Measurements from ENCODE around the gene TTC7B.

DNA sequence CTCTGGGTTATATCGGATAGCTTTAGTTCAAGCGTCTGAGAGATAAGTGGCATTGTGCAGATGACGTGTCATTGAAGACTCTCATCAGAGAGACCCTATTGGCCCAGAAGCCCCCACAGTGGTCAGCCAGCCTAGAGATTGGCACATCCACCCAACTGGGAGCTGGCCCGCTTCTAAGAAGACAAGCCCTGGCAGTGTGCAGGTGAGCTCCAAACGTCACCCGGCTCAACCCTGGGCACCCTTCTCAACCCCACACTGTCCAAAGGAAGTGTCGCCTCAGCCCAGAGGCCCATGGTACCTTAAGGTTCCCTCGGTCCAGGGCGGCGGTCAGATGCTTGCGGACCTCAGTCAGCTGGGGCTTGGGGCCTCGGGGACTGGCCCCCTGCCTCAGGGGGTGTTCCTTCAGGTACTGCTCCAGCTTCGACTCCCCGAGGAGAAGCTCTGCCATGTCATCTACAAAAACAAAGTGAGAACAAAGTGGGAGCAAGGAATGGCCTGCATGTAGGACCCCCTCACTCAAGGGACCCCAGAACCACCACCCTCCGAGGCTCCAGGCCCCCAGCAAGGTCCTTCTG lies 30.3 kb downstream of the TTC7B start:
- TF ChIP-seq EP300 (IDR thresholded peaks at IDR 0.05; ENCODE audit: low read depth), result no peak
- TF ChIP-seq, protein P1, sequence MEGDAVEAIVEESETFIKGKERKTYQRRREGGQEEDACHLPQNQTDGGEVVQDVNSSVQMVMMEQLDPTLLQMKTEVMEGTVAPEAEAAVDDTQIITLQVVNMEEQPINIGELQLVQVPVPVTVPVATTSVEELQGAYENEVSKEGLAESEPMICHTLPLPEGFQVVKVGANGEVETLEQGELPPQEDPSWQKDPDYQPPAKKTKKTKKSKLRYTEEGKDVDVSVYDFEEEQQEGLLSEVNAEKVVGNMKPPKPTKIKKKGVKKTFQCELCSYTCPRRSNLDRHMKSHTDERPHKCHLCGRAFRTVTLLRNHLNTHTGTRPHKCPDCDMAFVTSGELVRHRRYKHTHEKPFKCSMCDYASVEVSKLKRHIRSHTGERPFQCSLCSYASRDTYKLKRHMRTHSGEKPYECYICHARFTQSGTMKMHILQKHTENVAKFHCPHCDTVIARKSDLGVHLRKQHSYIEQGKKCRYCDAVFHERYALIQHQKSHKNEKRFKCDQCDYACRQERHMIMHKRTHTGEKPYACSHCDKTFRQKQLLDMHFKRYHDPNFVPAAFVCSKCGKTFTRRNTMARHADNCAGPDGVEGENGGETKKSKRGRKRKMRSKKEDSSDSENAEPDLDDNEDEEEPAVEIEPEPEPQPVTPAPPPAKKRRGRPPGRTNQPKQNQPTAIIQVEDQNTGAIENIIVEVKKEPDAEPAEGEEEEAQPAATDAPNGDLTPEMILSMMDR (IDR thresholded peaks at IDR 0.05), result no peak
- TF ChIP-seq POLR2A (IDR thresholded peaks at IDR 0.05), result no peak
- TF ChIP-seq POLR2AphosphoS5 (IDR thresholded peaks at IDR 0.05), result no peak
